A673 (cell line): ENCODE measurements around the gene PSMG3. TPM values are rescaled to one million over a fixed set of nuclear protein-coding genes. Genes with fewer than 3 reads are reported as not detected.

Experiments
- BruUV-seq: library from RNA; stranded (reverse); fragments of 400-500 nt; replicated peaks from 2 replicates; lab custom pipeline; 2021; lab: Mats Ljungman, UMichigan
- CTCF ChIA-PET: fragments of 300-600 bp; sonication (Branson Sonifier 250); formaldehyde crosslinking; loops from one replicate; lab custom pipeline; 2022; ENCODE audit warnings: antibody characterized with exemption; lab: Charles Lee
- POLR2A ChIA-PET: fragments of 300-600 bp; sonication (Branson Sonifier 250); formaldehyde crosslinking; loops from one replicate; lab custom pipeline; 2022; ENCODE audit warnings: antibody characterized with exemption; ENCODE audit not compliant: low non-redundant PET; lab: Charles Lee
- DNase-seq: peaks from one replicate; pipeline ENCODE4 v3.0.0-alpha.2; 2015; ENCODE audit warnings: low spot score
- H3K27ac ChIP-seq: fragments of 200-600 bp; sonication (generic); 2 replicates; pipeline ENCODE4 v1.5.1; 2016; ENCODE audit warnings: mixed run types, low read depth, mild to moderate bottlenecking, mixed read lengths, antibody characterized with exemption, low read length; ENCODE audit not compliant: poor library complexity, severe bottlenecking
- H3K27me3 ChIP-seq: fragments of 200-600 bp; sonication (generic); replicated peaks from 2 replicates; pipeline ENCODE4 v1.6.1; 2017; ENCODE audit warnings: mixed run types, low read depth, mild to moderate bottlenecking, mixed read lengths, antibody characterized with exemption, low read length; ENCODE audit not compliant: insufficient read depth, poor library complexity
- H3K36me3 ChIP-seq: fragments of 200-600 bp; sonication (generic); 2 replicates; pipeline ENCODE4 v1.6.1; 2016; ENCODE audit warnings: mixed run types, mild to moderate bottlenecking, mixed read lengths, antibody characterized with exemption, low read length; ENCODE audit not compliant: insufficient read depth, poor library complexity, severe bottlenecking
- H3K4me1 ChIP-seq: fragments of 200-600 bp; sonication (generic); 2 replicates; pipeline ENCODE4 v1.6.1; 2017; ENCODE audit warnings: mixed run types, mild to moderate bottlenecking, mixed read lengths, antibody characterized with exemption, low read length; ENCODE audit not compliant: insufficient read depth, poor library complexity, severe bottlenecking
- H3K4me3 ChIP-seq: fragments of 200-600 bp; sonication (generic); 2 replicates; pipeline ENCODE4 v1.5.1; 2016; ENCODE audit warnings: low read depth, mixed run types, mild to moderate bottlenecking, mixed read lengths, low read length; ENCODE audit not compliant: poor library complexity, severe bottlenecking
- H3K9me3 ChIP-seq: fragments of 200-600 bp; sonication (generic); 2 replicates; pipeline ENCODE4 v1.6.1; 2016; ENCODE audit warnings: mixed run types, low read depth, mild to moderate bottlenecking, mixed read lengths, antibody characterized with exemption, low read length; ENCODE audit not compliant: poor library complexity, severe bottlenecking
- EZH2 ChIP-seq: fragments of 200-600 bp; sonication (generic); IDR thresholded peaks from 2 replicates; pipeline ENCODE4 v1.6.1; 2017; ENCODE audit warnings: borderline replicate concordance, low read depth, mild to moderate bottlenecking, mixed read lengths, antibody characterized with exemption, low read length; ENCODE audit not compliant: poor library complexity, severe bottlenecking
- intact Hi-C: fragments of 100-400 bp; cut with micrococcal nuclease; formaldehyde crosslinking; loops from one replicate; pipeline ENCODE4 v1.10.0; 2022; ENCODE audit not compliant: unreplicated experiment
- total RNA-seq: library from RNA; stranded (reverse); gene quantifications from 2 replicates; pipeline ENCODE4 v1.2.3, GENCODE V29; 2021
- TF ChIP-seq, protein P1 (sequence below): fragments of 300-800, 200-600 bp; sonication (generic); conservative IDR thresholded peaks from 2 replicates; pipeline ENCODE4 v1.5.1; 2017; ENCODE audit warnings: low read depth, mild to moderate bottlenecking, antibody characterized with exemption, low read length, moderate library complexity, mixed read lengths

PSMG3 gene
- total RNA-seq, 1 experiment from 2014 or later, result 54.9 TPM

DNA sequence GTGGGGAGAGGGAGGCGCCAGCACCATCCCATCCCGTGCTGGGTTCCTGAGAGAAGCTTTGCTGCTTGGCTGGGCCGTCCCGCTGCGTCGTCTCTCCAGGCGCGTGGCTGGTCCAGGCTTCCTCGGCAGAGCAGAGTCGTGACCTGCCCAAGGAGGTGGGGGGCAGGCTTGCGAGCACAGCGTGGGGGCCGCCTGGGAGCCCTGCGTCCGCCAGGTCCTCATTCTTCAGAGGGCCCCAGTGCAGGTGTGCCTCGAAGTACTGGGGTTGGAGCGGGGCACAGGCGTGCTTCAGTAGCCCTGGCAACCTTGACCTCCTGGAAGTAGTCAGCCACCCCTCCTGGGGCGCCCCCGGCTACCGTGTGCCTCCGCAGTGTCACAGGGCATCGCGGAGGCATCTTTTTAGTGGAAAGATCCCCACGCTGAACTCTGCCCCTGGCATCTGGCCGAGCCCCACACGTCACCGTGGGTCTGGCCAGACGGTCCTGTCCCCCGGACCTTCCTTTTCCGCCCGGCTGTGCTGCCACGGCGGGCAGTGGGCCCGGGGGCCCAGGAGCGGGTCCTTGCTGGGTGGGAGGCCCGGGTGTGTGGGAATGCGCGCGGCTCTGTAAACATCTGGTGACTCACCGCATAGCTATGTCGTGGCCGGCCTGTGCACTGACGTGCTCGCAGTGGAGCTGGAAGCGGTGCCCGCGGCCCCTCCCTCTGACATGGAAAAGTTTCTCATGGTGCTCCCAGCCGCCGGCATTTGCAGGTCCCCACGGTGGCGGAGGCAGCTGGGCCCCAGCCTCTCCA is 32.9 kb downstream of the PSMG3 start:
- H3K4me3 ChIP-seq, result peak overlapping the region; percentile 29
- CTCF ChIA-PET, result no interaction called here
- peaks cover 36% of the 10 kb centered on the region for H3K4me1 ChIP-seq
- H3K27ac ChIP-seq, result peak overlapping the region; percentile 86
- POLR2A ChIA-PET, result interaction anchor here (0.6 kb wide), 1 partner anchor 70 kb away, joined by 9 read pairs; no protein-coding TSS in a partner anchor
- H3K9me3 ChIP-seq, result no peaks in the 10 kb centered on the region
- peaks cover 4% of the 10 kb centered on the region for H3K36me3 ChIP-seq
- intact Hi-C loops, result no loop called here
- TF ChIP-seq, protein P1, sequence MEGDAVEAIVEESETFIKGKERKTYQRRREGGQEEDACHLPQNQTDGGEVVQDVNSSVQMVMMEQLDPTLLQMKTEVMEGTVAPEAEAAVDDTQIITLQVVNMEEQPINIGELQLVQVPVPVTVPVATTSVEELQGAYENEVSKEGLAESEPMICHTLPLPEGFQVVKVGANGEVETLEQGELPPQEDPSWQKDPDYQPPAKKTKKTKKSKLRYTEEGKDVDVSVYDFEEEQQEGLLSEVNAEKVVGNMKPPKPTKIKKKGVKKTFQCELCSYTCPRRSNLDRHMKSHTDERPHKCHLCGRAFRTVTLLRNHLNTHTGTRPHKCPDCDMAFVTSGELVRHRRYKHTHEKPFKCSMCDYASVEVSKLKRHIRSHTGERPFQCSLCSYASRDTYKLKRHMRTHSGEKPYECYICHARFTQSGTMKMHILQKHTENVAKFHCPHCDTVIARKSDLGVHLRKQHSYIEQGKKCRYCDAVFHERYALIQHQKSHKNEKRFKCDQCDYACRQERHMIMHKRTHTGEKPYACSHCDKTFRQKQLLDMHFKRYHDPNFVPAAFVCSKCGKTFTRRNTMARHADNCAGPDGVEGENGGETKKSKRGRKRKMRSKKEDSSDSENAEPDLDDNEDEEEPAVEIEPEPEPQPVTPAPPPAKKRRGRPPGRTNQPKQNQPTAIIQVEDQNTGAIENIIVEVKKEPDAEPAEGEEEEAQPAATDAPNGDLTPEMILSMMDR, result no peak
- TF ChIP-seq EZH2, result no peak
- DNase-seq, result peak; percentile 95
- no TSS peak for BruUV-seq
- H3K27me3 ChIP-seq, result no peaks in the 10 kb centered on the region

DNA sequence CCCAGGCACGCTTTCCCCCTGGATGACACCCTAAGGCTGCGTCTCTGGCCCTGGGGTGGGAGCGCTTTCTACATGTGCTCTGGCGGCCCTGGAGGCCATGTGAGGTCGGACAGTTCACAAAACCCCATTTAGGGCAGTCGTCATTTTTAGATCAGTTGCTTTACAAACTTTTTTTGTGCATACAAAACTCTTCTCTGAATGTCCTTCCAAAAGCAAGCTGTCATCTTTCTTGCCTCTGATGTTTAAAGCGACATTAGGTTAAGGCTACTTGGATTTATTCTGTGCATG is 33.4 kb downstream of the PSMG3 start:
- peaks cover 4% of the 10 kb centered on the region for H3K36me3 ChIP-seq
- CTCF ChIA-PET, result no interaction called here
- H3K9me3 ChIP-seq, result no peaks in the 10 kb centered on the region
- peaks cover 42% of the 10 kb centered on the region for H3K4me1 ChIP-seq
- TF ChIP-seq EZH2, result no peak
- TF ChIP-seq, protein P1, result no peak
- DNase-seq, result no peak
- peak overlapping the region; percentile 86 for H3K27ac ChIP-seq
- no peak overlapping the region for H3K4me3 ChIP-seq
- intact Hi-C loops, result no loop called here
- POLR2A ChIA-PET, result interaction anchor here (0.6 kb wide), 1 partner anchor 69 kb away, joined by 9 read pairs; no protein-coding TSS in a partner anchor
- H3K27me3 ChIP-seq, result no peaks in the 10 kb centered on the region
- no TSS peak for BruUV-seq

DNA sequence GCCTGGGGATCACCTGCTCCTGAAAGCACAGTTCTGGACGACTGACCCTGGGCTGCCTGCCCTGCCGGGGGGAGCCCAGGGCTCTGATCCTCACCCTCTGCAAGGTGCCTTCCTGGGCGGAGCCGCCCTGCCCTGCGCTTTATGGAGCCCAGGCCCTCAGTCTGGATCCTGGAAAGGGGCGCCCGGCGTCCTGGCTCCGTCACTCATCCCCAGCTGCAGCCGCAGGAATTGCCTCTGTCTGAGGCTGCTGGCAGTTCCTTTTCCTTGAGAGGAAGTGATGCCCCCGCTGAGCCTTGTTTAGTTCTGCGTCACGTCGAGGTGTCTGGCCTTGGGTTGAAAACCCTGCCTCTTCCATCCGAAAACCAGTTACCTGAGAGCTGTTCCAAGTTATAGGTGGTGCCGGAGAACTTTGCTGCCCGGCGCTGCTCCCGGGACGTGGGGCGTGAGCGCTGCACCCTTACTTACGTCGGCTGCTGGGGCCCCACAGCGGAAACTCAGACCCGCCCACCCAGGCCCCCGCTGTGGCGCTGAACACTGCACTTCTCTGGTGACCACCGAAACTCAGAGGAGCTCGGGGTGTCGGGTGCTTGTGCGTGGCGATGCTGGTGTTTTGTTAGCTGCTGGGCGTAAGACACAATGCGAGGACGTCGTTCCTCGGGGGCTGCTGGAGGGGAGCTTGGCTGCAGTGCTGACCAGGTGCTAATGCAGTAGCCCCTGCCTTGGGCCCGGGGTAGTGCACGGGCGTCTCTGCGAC is 34.0 kb downstream of the PSMG3 start:
- H3K27ac ChIP-seq, result peak overlapping the region; percentile 86

More for the DNA sequence above, 34.0 kb downstream of the PSMG3 start:
- POLR2A ChIA-PET, result interaction anchor here (0.6 kb wide), 1 partner anchor 69 kb away, joined by 9 read pairs; no protein-coding TSS in a partner anchor
- peak; percentile 64 for DNase-seq
- peaks cover 43% of the 10 kb centered on the region for H3K4me1 ChIP-seq
- peaks cover 4% of the 10 kb centered on the region for H3K36me3 ChIP-seq
- CTCF ChIA-PET, result no interaction called here
- H3K27me3 ChIP-seq, result no peaks in the 10 kb centered on the region
- intact Hi-C loops, result no loop called here
- BruUV-seq, result no TSS peak
- TF ChIP-seq EZH2, result no peak
- TF ChIP-seq, protein P1, result no peak
- no peak overlapping the region for H3K4me3 ChIP-seq
- H3K9me3 ChIP-seq, result no peaks in the 10 kb centered on the region
